Fibroblast of lung (primary cell): ENCODE results near the gene TEC.

Experiments used
- EZH2 ChIP-seq: IDR thresholded peaks from 2 replicates; pipeline ENCODE4 v1.5.1; 2012; ENCODE audit warnings: low read length, control low read depth, mild to moderate bottlenecking; ENCODE audit errors: missing control alignments
- TF ChIP-seq, protein P1 (sequence below), 2 donors: IDR thresholded peaks in 1 of 2; conservative IDR thresholded peaks in 1 of 2; 1 replicate in 1 of 2; 2 replicates in 1 of 2; pipeline ENCODE4 v1.5.1; 2011 to 2012; ENCODE audit warnings: low read length in 2 of 2, control low read depth in 1 of 2, inconsistent platforms in 1 of 2, low read depth in 1 of 2, mild to moderate bottlenecking in 1 of 2

DNA sequence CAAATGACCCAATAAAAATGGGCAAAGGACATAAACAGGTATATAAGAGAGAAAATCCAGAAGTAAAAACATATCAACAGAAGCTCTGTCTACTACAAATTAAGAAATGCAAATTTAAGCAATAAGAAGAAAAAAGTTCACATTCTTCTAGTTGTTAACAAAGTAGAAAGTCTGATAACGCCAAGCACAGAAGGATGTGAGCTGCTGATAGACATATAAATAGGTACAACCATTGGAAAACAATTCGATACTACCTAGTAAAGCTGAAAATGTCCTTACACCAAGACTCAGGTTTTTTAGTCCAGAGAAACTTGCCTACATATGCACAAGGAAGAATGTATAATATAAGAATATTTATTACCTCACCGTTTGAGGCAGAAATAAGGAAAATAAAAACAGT lies 35.9 kb upstream of the TEC start:
- no peak for TF ChIP-seq EZH2
- TF ChIP-seq, protein P1, sequence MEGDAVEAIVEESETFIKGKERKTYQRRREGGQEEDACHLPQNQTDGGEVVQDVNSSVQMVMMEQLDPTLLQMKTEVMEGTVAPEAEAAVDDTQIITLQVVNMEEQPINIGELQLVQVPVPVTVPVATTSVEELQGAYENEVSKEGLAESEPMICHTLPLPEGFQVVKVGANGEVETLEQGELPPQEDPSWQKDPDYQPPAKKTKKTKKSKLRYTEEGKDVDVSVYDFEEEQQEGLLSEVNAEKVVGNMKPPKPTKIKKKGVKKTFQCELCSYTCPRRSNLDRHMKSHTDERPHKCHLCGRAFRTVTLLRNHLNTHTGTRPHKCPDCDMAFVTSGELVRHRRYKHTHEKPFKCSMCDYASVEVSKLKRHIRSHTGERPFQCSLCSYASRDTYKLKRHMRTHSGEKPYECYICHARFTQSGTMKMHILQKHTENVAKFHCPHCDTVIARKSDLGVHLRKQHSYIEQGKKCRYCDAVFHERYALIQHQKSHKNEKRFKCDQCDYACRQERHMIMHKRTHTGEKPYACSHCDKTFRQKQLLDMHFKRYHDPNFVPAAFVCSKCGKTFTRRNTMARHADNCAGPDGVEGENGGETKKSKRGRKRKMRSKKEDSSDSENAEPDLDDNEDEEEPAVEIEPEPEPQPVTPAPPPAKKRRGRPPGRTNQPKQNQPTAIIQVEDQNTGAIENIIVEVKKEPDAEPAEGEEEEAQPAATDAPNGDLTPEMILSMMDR (conservative IDR thresholded peaks at IDR 0.05 in 1 of 2, IDR thresholded peaks at IDR 0.05 in 1 of 2; ENCODE audit: low read depth in 1 of 2, low read length in 2 of 2): no peak
